ENCODE data around the gene ZDHHC11B.
"Not testable (repeated sequence)": the region's sequence is repeated elsewhere in the genome, so short reads cannot be mapped to it uniquely, and the experiment has no call there.

ZDHHC11B gene

DNA sequence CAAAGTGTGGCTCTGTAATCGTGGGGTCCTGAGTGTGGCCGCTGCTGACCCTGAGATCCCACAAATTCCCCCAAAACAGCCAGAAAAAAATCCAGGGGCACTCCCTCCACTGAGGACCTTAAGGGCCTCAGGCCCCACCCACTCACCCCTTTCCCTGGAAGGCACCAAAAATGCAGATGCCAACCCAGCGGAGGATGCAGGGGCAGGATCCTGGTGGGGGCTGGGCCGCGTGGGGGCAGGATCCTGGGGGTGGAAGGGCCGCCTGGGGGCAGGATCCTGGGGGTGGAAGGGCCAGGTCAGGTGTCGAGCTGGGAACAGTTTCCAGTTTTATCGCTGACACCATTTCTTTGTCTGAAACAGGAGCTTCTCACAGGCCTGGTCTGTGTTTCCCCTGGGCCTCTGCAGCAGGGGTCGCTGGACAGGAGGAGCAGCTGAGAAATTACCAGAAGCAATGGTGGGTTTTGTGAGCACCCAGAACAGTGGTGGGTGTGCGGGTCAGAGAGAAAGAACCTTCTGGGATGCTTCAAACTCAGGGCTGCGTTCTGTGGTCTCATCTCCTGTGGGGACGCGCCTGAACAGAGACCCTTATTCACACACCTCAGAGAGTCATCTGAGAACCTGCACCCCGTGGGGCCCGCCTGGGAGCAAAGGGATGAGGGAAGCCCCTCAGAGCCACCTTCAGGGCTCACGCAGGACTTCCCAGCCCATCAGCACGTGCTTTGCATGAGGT is 105.2 kb downstream of the ZDHHC11B start:
- H3K36me3 ChIP-seq (ENCODE audit: insufficient read depth, low read length); H3K9me3 ChIP-seq (ENCODE audit: insufficient read depth, low read depth, low read length); H3K27ac ChIP-seq (ENCODE audit: low read depth, low read length); H3K4me3 ChIP-seq (ENCODE audit: low read length); H3K4me1 ChIP-seq (ENCODE audit: insufficient read depth, low read length); H3K9ac ChIP-seq (ENCODE audit: low read depth, low read length); H3K27me3 ChIP-seq (ENCODE audit: insufficient read depth, low read length): not testable (repeated sequence)
- 84% methylated on average over 13 of the region's 17 CpGs for WGBS

DNA sequence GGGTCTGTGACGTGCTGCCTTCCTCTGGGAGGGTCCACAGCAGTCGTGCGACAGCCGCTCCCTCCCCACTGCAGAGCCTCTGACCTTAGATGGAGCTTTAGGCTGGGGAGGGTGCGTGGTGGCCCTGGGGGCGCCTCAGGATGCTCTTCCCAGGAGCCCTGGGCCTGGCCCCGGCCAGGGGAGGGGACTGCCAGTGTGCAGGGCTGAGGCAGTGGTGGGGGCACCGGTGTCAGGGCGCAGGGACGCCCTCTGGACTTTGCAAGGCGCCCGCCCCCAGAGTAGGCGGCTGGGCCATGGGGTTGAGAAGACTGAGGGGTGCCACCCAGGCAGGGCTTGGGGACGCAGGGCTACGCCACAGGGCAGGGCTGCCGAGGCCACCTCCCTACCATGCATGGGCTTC is 106.0 kb downstream of the ZDHHC11B start:
- not testable (repeated sequence) for H3K27ac ChIP-seq (ENCODE audit: low read depth, low read length); H3K4me3 ChIP-seq (ENCODE audit: low read length); H3K9ac ChIP-seq (ENCODE audit: low read depth, low read length); H3K36me3 ChIP-seq (ENCODE audit: insufficient read depth, low read length); H3K4me1 ChIP-seq (ENCODE audit: insufficient read depth, low read length); H3K9me3 ChIP-seq (ENCODE audit: insufficient read depth, low read depth, low read length); H3K27me3 ChIP-seq (ENCODE audit: insufficient read depth, low read length)
- 93% methylated on average over 13 of the region's 16 CpGs for WGBS

DNA sequence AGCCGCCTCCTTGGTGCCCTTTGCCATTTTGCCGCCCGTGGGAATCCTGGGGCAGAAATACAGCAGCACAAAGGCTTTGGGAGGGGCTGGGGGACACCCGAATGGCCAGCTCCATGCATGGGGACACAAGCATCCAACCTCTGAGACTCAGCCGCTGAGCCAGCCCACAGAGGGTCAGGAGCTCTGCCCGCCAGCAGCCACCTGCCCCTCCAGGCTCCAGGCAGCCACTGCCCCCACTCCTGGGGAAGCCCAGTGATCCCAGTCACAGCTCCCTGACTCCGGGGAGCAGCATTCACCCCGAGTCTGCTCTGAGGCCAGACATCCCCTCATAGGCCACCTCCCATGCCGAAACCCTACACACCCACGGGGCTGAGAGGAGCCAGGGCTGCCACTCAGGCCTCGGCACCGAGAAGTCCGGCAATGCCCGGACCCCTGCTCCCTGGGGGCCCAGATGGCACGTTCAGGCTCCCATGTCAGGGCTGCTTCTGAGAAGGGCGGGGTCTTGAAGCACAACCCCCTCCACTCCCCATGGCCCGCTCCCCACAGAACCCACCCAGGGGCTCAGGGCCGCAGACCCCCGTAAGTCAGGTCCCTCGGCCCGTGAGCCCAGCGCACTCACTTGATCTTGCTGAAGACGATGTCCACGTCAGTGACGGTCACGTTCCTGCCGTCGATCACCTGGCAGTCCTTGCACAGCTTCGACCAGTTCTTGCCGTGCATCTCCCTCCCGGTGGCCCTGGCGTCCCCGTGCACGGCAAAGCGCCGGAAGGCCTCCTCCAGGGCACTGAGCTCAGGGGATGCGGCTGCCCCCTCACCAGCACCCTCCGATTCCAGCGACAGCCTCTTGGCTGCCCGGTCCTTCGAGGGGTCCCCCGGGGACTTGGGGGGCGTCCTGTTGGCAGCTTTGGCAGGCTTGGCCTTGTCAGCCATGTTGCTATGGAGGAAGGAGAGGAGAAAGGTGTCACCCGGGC is 107.1 kb downstream of the ZDHHC11B start:
- Histone ChIP-seq H3K4me3 (ENCODE audit: low read length) (no peak overlapping the region), H3K27me3 (ENCODE audit: insufficient read depth, low read length) (no peaks in the 10 kb centered on the region; the same call in 1 of the 2 replicates), H3K27ac (ENCODE audit: low read depth, low read length) (no peak overlapping the region), H3K36me3 (ENCODE audit: insufficient read depth, low read length) (no peaks in the 10 kb centered on the region), H3K4me1 (ENCODE audit: insufficient read depth, low read length) (no peaks in the 10 kb centered on the region), H3K9ac (ENCODE audit: low read depth, low read length) (no peak overlapping the region), H3K9me3 (ENCODE audit: insufficient read depth, low read depth, low read length) (no peaks in the 10 kb centered on the region)
- 89% methylated on average over 44 of the region's 44 CpGs for WGBS

DNA sequence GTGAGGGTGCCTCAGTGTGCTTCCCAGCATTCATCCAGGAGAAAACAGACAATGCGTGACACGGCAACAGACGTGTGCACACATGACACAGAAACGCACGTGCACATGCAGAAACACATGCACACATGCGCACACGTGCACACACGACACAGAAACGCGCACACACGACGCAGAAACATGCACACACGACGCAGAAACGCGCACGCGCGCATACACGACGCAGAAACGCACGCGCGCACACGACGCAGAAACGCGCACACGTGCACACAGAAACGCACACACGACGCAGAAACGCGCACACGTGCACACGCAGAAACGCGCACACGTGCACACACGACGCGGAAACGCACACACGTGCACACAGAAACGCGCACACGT is 107.8 kb downstream of the ZDHHC11B start:
- Histone ChIP-seq H3K4me1 (ENCODE audit: insufficient read depth, low read length) (no peaks in the 10 kb centered on the region), H3K27me3 (ENCODE audit: insufficient read depth, low read length) (no peaks in the 10 kb centered on the region; the same call in 1 of the 2 replicates), H3K4me3 (ENCODE audit: low read length) (no peak overlapping the region), H3K36me3 (ENCODE audit: insufficient read depth, low read length) (no peaks in the 10 kb centered on the region), H3K27ac (ENCODE audit: low read depth, low read length) (no peak overlapping the region), H3K9me3 (ENCODE audit: insufficient read depth, low read depth, low read length) (no peaks in the 10 kb centered on the region), H3K9ac (ENCODE audit: low read depth, low read length) (no peak overlapping the region)
- 94% methylated on average over 48 of the region's 48 CpGs for WGBS

DNA sequence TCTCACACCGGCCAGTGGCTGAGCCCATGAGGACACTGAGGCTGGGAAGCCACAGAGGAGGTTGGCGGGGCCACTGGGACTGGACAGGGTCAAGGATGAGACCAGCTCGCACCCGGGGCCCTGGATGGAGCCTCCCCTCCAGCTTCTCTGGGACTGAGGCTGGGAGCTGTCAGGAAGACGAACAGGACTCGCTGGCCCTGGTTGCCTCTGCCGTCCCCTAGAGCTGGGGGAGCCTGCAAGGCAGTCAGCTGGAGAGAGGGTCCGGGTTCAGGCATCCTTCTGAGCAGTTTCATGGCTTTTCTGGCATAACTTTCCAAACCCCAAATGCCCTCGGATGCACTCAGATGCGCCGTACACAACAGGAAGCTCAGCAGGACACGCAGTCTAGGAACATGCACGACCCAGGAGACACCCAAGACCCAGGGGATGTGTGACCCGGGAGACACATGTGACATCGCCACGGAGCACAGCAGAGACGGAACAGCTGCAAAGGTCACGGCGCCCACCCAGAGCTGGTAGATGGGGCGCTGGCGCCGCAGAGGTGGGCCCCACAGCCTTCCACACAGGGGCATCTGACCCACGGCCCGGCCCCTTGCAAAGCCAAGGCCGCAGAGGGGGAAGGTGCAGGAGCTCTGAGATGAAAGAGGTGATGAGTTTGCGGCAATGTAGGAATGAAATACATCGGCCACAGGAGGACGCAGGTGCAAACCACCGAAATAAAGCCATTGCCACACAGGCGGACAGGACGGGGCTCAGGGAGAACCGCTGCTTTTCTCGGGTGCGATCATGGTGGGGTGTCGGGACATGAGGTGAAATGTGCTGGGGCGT is 108.4 kb downstream of the ZDHHC11B start:
- Histone ChIP-seq H3K9ac (ENCODE audit: low read depth, low read length) (no peak overlapping the region), H3K4me3 (ENCODE audit: low read length) (no peak overlapping the region), H3K4me1 (ENCODE audit: insufficient read depth, low read length) (no peaks in the 10 kb centered on the region), H3K27me3 (ENCODE audit: insufficient read depth, low read length) (no peaks in the 10 kb centered on the region; the same call in 1 of the 2 replicates), H3K9me3 (ENCODE audit: insufficient read depth, low read depth, low read length) (no peaks in the 10 kb centered on the region), H3K36me3 (ENCODE audit: insufficient read depth, low read length) (no peaks in the 10 kb centered on the region), H3K27ac (ENCODE audit: low read depth, low read length) (no peak overlapping the region)
- 90% methylated on average over 36 of the region's 36 CpGs for WGBS

DNA sequence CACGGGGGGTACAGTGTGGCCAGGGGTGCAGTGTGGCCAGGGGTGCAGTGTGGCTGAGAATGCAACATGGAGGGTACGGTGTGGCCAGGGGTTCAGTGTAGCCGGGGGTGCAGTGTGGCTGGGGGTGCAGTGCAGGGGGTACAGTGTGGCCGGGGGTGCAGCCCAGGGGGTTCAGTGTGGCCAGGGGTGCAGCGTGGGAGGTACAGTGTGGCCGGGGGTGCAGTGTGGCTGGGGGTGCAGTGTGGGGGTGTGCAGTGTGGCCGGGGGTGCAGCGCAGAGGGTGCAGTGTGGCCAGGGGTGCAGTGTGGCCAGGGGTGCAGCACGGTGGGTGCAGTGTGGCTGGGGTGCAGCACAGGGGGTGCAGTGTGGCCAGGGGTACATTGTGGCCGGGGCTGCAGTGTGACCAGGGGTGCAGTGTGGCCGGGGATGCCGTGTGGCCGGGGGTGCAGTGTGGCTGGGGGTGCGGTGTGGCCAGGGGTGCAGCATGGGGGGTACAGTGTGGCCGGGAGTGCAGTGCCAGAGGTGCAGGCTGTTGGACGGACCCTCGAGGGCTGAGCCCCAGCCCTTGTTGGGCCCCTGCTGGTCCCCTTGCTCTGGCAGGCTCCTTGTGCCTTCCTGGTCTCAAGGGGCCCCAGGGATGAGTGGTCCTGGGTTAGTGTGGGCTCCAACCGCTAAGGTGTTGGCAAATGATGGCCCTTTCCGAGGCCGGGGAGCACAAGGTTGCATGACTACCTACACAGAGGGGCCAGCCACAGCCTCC is 109.2 kb downstream of the ZDHHC11B start:
- no peaks in the 10 kb centered on the region for H3K4me1 ChIP-seq (ENCODE audit: insufficient read depth, low read length)
- no peaks in the 10 kb centered on the region for H3K36me3 ChIP-seq (ENCODE audit: insufficient read depth, low read length)
- H3K4me3 ChIP-seq (ENCODE audit: low read length) = no peak overlapping the region
- WGBS = 89% methylated on average over 20 of the region's 20 CpGs
- no peaks in the 10 kb centered on the region for H3K9me3 ChIP-seq (ENCODE audit: insufficient read depth, low read depth, low read length)
- no peak overlapping the region for H3K9ac ChIP-seq (ENCODE audit: low read depth, low read length)
- no peak overlapping the region for H3K27ac ChIP-seq (ENCODE audit: low read depth, low read length)
- no peaks in the 10 kb centered on the region; the same call in 1 of the 2 replicates for H3K27me3 ChIP-seq (ENCODE audit: insufficient read depth, low read length)

DNA sequence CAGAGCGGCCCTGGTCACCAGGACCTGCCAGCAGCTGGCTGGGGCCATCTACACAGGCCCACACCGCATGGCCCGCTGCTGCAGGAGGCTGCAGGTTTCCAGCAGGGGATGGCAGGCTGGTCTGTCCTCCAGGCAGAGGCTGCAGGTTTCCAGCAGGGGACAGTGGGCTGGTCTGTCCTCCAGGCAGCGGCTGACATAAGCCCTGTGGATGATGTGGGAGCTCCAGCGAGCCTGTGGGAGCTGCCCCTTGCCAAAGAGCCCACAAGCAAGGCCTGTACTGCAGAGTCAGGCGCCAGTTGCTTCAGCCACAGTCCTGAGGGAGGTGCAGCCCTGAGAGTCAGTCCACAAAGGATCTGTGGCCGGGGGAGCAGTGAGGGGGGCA is 109.9 kb downstream of the ZDHHC11B start:
- Histone ChIP-seq H3K27ac (ENCODE audit: low read depth, low read length) (no peak overlapping the region), H3K9ac (ENCODE audit: low read depth, low read length) (no peak overlapping the region), H3K4me1 (ENCODE audit: insufficient read depth, low read length) (no peaks in the 10 kb centered on the region), H3K27me3 (ENCODE audit: insufficient read depth, low read length) (no peaks in the 10 kb centered on the region; the same call in 1 of the 2 replicates), H3K36me3 (ENCODE audit: insufficient read depth, low read length) (no peaks in the 10 kb centered on the region), H3K9me3 (ENCODE audit: insufficient read depth, low read depth, low read length) (no peaks in the 10 kb centered on the region), H3K4me3 (ENCODE audit: low read length) (no peak overlapping the region)
- 76% methylated on average over 7 of the region's 7 CpGs for WGBS

DNA sequence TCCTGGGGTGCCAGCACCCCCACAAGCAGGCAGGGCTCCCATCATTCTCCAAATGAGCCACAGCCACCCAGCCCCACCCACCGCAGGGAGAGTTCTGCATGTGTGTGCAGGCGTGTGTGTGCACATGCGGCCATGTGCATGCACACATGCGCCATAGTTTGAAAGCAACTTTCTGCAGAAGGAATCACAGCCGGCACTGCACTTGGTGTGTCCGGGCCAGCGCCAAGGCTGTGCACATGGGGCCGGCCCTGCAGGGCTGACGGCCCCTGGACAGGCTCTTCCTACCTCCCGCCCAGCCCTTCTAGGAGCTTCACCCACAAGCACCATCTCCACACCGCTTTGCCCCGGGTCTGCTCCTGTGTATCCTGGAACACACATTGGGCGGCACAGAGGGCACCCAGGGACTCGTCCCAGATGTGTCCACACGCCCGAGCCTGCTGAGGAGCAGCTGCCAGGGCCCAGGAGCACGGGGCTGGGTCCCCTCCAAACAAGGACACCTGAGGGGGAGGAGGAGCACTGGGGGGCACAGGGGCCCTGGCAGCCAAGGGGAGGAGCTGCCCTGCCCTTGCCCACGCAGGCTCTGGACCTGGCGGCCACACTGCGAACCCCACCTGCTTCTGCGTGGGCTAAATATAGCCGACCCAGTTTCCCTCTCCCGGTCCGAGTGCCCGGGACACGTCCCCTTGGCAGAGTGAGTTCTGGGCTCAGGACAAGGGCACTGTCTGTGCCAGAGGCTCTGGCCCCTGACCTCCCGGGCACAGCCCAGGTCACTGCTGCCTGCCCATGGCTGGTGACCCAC is 110.5 kb downstream of the ZDHHC11B start:
- no peak overlapping the region for H3K4me3 ChIP-seq (ENCODE audit: low read length)
- H3K9ac ChIP-seq (ENCODE audit: low read depth, low read length) = no peak overlapping the region
- no peaks in the 10 kb centered on the region; the same call in 1 of the 2 replicates for H3K27me3 ChIP-seq (ENCODE audit: insufficient read depth, low read length)
- no peaks in the 10 kb centered on the region for H3K4me1 ChIP-seq (ENCODE audit: insufficient read depth, low read length)
- H3K36me3 ChIP-seq (ENCODE audit: insufficient read depth, low read length) = no peaks in the 10 kb centered on the region
- H3K9me3 ChIP-seq (ENCODE audit: insufficient read depth, low read depth, low read length) = no peaks in the 10 kb centered on the region
- 87% methylated on average over 27 of the region's 27 CpGs for WGBS
- H3K27ac ChIP-seq (ENCODE audit: low read depth, low read length) = no peak overlapping the region

DNA sequence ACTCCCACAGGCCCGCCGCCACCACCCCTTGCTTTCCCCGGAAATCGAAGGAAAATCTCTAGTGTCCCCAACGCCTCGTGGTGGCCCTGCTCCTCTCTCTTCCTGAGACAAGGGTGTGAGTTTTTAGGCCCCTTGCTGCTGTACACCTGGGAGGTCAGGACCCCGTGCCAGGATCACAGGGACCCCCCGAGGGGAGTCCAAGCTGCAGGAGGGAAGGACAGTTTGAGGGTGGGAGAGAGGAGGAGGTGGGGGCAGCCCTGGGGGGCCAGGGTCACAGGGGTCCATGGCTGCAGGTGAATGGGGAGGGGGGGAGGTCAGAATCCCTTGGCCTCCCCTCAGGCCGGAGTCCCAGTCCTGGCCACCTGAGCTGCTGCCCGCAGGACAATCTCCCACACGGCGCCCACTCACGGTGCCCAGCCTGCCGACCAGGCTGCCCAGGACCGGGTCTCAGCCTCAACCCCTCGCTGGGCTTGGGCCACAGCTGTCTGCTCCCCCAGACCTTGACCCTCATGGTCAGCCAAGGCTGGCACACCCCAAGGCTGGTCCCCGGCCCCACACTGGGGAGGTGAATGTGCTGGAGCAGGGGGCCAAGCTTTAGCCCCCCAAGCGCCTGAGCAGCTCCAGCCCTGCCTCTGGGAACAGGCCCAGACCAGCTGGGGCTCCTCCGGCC is 111.2 kb downstream of the ZDHHC11B start:
- H3K4me3 ChIP-seq (ENCODE audit: low read length) = no peak overlapping the region

More for the DNA sequence above, 111.2 kb downstream of the ZDHHC11B start:
- H3K9me3 ChIP-seq (ENCODE audit: insufficient read depth, low read depth, low read length) = no peaks in the 10 kb centered on the region
- H3K36me3 ChIP-seq (ENCODE audit: insufficient read depth, low read length) = no peaks in the 10 kb centered on the region
- no peaks in the 10 kb centered on the region; the same call in 1 of the 2 replicates for H3K27me3 ChIP-seq (ENCODE audit: insufficient read depth, low read length)
- peak overlapping the region; percentile 49 for H3K9ac ChIP-seq (ENCODE audit: low read depth, low read length)
- WGBS = 71% methylated on average over 19 of the region's 19 CpGs
- H3K4me1 ChIP-seq (ENCODE audit: insufficient read depth, low read length) = no peaks in the 10 kb centered on the region
- peak overlapping the region; percentile 70; the same call in 1 of the 2 replicates for H3K27ac ChIP-seq (ENCODE audit: low read depth, low read length)

Data from HUES64 (cell line).